ENCODE data around the gene SNX8. TPM values are rescaled to one million over a fixed set of nuclear protein-coding genes. Genes with fewer than 3 reads are reported as not detected.
A peak's percentile ranks its signal among the peaks of the same experiment; 100 is the strongest.
"Not testable (repeated sequence)": the region's sequence is repeated elsewhere in the genome, so short reads cannot be mapped to it uniquely, and the experiment has no call there.

Gene SNX8
- total RNA-seq, 1 experiment from 2014 or later: 27.7 TPM

DNA sequence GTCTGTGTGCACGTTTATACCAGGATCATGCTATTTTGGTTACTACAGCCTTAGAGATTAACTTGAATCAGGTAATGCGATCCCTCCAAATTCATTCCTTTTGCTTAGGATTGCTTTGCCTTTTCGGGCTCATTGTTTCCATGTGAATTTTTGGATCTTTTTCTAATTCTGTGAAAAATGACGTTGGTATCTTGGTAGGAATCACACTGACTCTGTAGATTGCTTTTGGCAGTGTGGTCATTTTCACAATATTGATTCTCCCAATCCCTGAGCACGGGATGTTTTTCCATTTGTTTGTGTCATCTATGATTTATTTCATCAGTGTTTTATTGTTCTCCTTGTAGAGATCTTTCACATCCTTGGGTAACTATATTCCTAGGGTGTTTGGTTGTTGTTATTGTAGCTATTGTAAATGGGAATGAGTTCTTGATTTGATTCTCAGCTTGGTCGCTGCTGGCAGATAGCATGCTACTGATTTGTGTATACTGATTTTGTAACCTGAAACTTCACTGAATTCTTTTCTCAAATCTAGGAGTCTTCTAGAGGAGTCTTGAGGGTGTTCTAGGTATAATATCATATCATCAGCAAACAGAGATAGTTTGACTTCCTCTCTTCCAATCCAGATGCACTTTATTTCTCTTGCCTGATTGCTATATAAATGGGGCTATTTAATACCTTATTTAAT lies 18.2 kb downstream of the SNX8 start:
- DNase-seq (ENCODE audit: low read depth): no peak

DNA sequence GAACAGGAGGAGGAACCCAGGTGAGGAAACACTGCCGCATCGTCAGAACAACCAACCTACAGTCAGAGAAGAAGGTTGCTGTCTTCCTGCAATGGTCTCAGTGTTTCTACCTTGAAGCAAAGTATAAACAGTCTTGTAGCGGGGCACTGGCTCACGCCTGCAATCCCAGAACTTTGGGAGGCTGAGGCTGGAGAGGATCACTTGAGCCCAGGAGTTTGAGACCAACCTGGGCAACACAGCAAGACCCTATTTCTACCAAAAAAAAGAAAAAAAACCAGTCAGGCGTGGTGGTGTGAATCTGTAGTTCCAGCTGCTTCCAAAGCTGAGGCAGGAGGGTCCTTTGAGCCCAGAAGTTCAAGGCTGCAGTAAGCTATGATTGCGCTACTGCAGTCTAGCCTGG lies 23.4 kb downstream of the SNX8 start:
- no peak for DNase-seq (ENCODE audit: low read depth)

DNA sequence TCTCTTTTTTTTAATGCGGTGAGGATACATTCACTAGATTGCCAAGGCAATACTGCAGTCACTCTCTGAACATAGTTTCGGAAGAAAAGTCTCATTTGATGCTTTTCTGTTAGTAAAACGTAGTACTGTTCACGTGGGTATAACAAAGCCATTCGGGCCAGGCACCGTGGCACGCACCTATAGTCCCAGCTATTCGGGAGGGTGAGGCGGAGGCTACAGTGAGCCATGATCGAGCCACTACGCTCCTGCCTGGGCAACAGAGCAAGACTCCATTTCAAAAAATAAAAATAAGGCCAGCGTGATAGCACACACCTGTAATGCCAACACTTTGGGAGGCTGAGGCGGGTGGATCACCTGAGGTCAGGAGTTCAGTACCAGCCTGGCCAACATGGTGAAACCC lies 24.6 kb downstream of the SNX8 start:
- no peak for DNase-seq (ENCODE audit: low read depth)

DNA sequence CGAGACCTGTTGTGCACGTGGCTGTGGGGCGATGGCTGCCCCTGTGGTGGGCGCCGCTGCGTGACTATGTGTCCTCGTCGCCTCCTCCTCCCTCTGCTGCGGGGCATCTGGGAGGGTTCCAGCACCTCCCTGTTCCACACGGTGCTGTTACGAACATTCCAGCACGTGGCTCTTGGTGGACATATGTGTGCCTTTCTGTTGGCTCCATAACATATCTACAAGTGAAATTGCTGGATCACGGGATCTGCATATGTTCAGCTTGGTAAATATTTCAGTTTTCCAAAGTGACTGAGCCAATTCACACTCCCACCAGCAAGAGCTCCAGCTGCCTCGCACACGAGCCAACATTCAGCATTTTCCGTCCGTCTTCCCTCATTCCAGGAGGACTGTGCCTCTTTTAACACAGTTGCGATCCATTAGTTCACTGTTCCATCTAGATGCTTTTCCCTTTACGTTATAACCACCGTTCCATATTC lies 25.1 kb downstream of the SNX8 start:
- DNase-seq (ENCODE audit: low read depth): no peak

DNA sequence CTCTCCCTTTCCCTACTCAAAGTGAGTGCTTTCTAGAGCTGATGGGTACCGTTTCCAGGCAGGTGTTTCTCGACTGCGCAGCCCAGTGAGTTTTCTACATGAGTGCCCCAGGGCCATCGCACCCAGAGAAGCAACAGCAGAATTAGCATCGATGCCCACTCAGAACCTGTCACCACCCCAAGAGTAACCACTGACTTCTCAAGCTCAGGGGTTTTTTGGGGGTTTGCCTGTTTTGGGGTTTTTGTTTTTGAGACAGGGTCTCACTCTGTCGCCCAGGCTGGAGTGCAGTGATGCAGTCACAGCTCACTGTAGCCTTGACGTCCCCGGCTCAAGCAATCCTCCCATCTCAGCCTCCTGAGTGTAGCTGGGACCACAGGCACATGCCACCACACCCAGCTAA lies 25.7 kb downstream of the SNX8 start:
- no peak for DNase-seq (ENCODE audit: low read depth)

DNA sequence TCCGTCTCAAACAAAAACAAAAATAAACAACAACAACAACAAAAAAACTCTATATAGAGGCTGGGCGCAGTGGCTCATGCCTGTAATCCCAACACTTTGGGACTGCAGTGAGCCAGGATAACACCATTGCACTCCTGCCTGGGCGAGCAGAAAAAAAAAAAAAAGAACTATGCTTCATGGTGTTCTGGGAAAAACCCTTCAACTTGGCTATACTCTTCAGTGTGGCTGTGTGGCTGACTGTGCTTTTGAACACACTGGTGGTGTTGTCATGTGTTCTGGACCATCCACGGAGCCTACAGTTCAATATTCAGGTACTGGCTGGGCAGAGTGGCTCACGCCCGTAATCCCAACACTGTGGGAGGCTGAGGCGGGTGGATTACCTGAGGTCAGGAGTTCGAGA lies 26.5 kb downstream of the SNX8 start:
- DNase-seq (ENCODE audit: low read depth): no peak

DNA sequence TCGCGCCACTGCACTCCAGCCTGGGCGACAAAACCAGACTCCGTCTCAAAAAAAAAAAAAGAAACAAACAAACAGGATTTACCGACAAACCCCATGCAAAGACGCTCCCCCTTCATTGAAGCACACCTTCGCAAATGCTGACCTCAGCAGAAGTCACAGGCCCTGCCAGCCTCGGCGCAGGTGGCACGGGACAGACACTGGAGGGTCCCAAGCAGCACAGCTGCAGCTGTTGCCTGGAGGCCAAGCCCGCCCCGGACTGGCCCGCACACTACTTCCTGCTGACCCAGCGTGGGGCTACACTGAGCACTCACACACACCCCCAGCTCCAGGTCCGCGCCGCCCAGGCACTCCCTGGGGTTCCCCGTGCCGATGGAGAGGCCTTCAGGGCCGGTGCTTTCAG lies 31.2 kb downstream of the SNX8 start:
- no peak for DNase-seq (ENCODE audit: low read depth)

DNA sequence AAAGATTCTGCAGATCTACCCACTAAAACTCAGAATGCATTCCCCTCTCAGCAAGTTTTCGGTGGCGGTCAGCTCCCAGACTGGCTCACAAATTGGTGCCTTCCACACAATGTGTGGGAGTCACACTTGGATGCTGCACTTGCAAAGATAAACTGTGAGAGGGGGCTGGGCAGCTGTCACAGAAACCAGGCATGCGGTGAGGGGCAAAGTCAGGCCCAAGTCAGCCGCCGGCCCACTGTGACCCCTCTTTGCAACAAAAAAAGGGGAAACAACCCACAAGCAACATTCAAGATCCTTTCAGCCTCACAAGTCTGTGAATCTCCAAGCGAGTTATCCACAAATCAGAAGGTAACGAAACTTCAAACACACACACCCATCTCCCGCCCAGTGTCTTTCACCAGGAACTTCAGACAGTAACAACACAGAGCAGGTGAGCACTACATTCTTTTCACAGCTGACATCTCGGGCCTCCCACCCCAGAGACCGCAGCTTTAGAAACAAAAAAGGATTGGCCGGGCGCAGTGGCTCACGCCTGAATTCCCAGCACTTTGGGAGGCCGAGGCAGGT lies 32.0 kb downstream of the SNX8 start:
- DNase-seq (ENCODE audit: low read depth): no peak

DNA sequence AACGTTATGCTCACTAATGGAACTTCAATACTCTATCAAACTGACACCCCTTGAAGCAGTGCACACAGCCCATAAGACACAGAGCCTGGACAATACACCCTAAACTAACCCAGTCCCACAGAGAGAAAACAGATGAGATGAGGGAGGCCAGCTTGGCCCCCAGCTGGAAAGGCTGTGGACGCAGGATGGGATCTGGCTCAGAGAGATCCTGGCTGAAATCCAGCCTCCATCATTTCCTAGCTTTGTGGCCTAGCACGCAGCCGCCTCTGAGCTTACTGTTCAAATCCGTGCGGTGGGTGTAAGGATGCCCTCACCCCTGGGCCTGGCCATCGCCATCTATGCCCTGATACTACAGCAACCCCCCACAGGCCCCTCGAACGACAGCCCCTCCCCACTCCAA lies 32.7 kb downstream of the SNX8 start:
- no peak for DNase-seq (ENCODE audit: low read depth)

DNA sequence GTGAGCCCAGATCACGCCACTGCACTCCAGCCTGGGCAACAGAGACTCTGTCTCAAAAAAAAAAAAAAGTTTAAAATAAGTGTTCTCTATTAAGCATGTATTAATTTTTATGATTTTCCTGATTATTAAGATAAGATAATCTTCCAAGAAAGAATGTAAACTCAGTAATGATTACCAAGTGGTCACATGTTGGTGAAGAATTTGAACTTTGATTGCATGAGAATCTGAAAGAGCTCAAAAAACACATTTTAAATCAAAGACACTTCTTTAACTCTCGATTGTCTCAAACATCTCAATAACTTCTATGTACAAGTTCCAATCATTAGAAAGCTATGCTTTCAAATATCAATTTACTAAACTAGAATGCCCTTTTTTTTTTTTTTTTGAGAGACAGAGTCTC lies 33.8 kb downstream of the SNX8 start:
- no peak for DNase-seq (ENCODE audit: low read depth)

DNA sequence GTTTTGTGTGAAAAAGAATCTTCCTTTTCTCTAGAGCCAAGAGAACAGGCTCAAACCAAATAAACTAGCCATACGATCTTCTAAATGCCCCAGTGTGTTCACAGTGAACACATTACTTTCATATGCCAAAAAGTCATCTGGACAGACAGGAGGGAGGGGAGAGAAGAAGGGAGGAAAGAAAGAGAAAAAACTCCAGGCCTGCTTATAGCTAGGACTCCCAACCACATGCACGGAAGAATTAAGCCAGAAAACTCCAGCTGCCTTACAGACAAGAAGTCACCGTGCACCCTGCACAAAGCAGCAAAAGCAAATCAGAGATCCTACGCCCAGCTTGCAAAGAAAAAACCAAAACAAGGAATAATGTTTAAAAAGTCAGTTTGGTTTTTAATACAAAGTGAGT lies 34.3 kb downstream of the SNX8 start:
- no peak for DNase-seq (ENCODE audit: low read depth)

DNA sequence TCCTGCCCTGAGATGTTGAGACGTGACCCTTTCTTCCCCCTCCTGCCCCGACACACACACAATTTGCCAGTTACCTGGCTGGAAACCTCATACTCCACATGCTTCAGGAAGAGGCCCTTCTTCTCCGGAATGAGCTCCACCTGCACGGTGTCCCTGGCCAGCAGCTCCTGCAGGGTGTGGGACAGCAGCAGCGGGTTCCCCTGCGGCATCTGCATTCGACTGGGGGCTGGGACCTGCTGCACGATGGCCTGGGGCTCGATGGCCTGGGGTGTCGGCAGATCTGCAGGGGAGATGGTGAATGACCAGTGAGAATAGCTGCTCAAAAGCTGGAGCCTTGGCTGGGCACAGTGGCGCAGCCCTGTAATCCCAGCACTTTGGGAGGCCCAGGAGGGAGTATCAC lies 36.2 kb downstream of the SNX8 start:
- DNase-seq (ENCODE audit: low read depth): no peak

DNA sequence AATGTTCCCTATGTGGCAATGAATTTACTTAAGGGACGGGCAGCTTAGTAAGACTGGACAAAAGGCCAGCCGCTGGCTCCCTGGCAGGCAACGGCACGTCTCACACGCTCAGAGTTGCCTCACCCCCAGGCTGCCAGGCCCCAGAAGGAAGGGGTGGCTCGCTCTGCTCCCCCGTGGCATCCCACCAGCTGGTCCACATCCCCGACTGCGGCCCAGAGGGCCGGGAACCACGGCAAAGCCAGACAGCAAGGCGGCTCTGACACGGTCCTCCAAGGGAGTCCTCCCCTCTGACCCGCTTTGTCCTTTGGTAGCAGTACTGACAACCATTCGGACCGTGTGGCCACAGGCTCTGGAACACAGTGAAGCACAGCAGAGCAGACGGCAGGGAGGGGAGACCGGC lies 38.1 kb downstream of the SNX8 start:
- DNase-seq (ENCODE audit: low read depth): no peak

DNA sequence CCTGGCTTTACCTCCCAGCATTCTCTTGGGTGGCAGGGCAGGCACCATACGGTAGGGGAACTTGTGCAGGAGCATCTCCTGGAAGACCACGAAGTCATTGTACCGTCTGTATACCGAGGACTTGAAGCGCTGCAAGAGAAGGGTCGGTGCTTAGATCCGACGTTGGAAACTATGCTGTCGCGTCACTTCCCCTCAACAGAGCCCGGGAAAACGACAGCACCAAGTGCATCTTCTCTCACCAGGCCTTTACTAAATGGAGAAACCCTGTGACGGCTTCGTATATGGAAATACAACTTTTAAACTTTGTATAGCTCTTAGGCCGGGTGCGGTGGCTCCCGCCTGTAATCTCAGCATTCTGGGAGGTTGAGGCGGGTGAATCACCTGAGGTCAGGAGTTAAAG lies 39.1 kb downstream of the SNX8 start:
- DNase-seq (ENCODE audit: low read depth): no peak

DNA sequence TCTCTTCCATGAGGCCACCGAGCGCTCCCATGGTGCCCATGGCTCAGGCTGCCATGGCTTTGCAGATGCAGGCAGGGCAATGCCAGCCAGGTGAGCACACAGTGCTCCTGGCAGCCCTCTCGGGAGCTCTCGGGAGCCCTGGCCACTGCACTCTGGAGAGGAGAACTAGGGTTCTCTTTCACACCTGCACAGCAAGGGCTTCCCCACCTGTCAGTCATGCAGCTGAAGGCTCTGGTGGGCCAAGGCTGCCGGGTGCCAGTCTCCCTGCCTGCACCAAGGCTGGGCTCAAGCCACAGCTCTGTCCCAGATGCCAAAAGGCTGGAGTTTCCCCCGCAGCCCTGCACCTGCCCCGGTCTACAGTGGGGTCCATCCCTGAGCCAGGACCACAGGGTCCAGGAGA lies 39.6 kb downstream of the SNX8 start:
- no peak for DNase-seq (ENCODE audit: low read depth)

DNA sequence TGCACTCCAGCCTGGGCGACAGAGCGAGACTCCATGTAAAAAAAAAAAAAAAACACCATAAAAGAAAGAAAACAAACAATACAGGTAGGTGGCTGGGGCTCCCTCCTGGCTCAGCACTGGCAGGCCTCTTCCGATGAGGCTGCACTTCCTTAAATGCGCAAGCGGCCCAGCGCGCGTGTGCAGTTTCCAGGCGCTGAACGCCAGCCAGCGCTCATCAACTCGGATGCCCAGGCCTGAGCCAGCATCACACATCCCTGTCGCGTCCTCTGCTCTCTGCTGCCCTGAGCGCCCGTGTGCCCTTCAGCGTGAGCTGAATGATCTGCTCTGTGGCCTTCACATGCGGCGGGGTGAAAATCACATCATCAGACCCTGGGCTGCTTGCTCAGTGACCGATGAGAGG lies 40.4 kb downstream of the SNX8 start:
- DNase-seq (ENCODE audit: low read depth): no peak

DNA sequence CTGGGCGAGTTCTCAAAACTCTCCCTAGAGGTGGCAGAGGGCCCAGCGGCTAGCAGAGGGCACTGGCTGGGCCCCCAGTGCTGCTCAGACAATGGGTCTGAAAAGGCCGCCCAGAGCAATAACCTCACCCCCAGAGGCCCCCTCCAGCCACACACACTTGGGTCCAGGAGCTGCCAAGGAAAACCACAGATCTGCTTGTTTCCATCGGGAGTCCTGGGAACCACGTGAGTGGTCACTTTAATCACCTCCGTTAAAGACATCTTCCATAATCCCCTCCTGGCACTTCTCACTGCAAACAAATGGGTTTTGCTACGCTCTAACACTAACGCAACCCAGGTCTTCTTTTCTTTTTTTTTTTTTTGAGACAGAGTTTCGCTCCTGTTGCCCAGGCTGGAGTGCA lies 42.2 kb downstream of the SNX8 start:
- DNase-seq (ENCODE audit: low read depth): no peak

DNA sequence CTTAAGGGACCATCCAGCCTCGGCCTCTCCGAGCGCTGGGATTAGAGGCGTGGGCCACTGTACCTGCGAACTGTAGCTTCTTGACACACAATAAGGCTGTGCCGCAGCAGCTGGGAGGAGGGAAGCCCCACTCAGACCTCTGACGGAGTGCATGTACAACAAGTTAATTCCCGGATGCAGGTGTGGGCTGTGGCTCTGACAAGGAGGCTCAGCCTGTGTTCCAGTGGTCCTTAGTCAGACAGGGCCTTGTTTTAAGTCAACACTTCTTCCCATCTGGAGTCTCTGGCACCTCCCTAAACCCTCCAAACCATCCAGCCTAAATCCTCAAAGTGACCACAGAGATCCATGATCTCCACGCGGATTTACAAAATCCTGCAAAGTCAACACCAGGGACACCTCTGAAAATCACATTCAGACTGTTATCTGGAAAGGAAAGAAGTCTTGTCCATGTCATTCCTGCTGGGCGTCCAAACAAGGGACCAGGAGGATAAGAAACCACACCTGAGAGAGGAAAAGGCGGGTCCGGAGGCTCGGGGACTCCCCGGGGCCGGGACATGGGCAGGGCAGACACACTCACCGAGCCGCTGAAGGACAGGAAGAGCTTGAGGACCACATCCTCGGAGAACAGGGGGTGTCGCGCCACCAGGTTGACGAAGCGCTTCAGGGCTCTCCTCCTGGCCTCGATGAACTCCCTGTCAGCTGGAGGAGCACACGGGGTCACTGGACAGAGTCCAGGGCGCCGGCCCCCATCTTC lies 42.8 kb downstream of the SNX8 start:
- no peak for DNase-seq (ENCODE audit: low read depth)

DNA sequence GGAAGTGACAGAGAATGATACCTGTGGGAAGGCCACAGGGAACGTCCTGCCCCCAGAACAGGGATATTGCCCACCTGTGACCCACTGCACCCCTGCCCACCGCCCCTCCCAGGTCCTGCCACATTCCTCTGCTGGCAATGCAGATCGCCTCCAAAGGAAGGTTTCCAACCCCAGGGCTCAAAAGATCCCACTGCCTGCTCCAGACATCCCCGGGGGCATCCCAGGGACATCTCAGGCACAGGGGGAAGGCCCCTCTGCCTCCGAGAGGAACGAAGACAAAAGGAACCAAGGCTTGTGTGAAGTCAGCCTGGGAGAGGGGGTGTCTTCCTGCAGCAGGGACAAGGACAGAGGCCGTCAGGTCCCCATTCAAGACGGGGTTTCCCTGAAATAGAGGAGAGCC lies 43.7 kb downstream of the SNX8 start:
- no peak for DNase-seq (ENCODE audit: low read depth)

DNA sequence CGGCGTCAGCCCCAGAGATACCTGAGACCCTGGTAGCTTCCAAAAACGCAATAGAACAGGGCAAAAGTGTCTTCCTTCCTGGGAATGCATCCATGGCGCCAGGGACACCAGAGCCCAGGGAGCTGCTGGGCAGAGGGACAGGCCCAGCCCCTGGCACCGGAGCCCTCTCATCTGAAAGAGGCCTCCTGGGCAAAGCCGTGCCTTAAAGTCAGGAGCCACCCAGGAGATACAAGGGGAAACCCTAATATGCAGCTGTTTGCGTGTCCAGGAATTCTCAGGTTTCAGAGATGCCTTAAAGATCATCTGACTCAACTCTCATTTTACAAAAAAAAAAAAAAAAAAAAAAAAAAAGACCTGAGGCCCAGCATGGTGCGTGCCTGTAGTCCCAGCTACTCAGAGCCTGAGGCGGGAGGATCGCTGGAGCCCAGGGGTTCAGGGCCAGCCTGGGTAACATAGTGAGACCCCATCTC lies 44.2 kb downstream of the SNX8 start:
- peak; percentile 67 for DNase-seq (ENCODE audit: low read depth)

DNA sequence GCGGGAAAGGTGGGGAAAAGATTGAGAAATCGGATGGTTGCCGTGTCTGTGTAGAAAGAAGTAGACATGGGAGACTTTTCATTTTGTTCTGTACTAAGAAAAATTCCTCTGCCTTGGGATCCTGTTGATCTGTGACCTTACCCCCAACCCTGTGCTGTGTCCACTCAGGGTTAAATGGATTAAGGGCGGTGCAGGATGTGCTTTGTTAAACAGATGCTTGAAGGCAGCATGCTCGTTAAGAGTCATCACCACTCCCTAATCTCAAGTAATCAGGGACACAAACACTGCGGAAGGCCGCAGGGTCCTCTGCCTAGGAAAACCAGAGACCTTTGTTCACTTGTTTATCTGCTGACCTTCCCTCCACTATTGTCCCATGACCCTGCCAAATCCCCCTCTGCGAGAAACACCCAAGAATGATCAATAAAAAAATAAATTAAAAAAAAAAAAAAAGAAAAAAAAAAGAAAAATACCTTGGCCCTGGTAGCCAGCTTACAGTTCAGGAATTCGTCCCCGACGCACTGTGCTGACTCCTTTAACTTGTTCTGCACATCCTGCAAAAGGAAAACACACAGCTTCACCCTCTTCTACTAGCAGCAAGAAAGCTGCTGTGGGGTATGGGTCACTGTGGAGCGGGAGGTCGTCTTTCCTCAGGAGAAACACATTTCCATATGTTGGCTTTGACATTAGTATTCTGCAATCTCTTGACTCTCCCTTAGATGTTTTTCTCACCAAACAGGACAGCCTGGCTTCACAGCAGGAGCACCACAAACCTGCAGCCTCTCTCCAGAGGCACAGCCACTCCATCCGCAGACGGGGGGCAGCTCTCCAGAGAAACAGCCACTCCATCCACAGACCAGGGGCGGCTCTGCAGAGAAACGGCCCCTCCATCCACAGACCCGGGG lies 44.9 kb downstream of the SNX8 start:
- not testable (repeated sequence) for DNase-seq (ENCODE audit: low read depth)

DNA sequence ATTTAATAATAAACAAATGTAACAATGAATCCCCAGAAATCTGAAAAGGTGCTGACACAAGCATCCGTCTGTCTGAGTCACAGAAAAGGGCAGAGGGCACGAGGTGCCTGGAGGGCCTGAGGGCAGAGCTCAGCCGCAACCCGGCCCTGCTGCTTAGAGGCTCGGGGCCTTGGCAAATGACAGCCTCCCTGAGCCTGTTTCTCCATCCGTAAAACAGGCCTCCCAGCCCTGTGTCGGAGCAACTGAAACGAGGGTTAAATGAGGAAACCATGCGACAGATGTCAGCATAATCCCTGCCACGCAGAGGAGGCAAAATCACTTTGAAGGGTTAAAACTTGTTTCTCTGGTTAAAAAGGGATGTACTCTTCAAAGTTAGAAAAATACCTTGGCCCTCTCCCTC lies 47.3 kb downstream of the SNX8 start:
- peak; percentile 16 for DNase-seq (ENCODE audit: low read depth)
